Prostate gland (tissue), 2 donors: ENCODE measurements around the gene DCUN1D2. TPM values are rescaled to one million over a fixed set of nuclear protein-coding genes. Genes with fewer than 3 reads are reported as not detected.

ENCODE experiments used
- DNase-seq: peaks from one replicate; pipeline ENCODE4 v3.0.0-alpha.2; 2019; ENCODE audit warnings: low spot score
- H3K27ac ChIP-seq, 2 donors: fragments of 200-600 bp; sonication (generic); 2 replicates each; pipeline ENCODE4 v1.5.1; 2017 to 2019
- H3K27me3 ChIP-seq: fragments of 200-600 bp; sonication (generic); replicated peaks from 2 replicates; pipeline ENCODE4 v1.5.1; 2019; ENCODE audit not compliant: insufficient read depth
- H3K36me3 ChIP-seq, 2 donors: fragments of 200-600 bp; sonication (generic); 1 replicate in 1 of 2; 2 replicates in 1 of 2; pipeline versions ENCODE4 v1.5.1 to v1.8.1; 2017 to 2019
- H3K4me1 ChIP-seq: fragments of 200-600 bp; sonication (generic); replicated peaks from 2 replicates; pipeline ENCODE4 v1.5.1; 2019
- H3K4me3 ChIP-seq, 2 donors: fragments of 200-600 bp; sonication (generic); 2 replicates each; pipeline ENCODE4 v1.5.1; 2017 to 2019
- H3K9me3 ChIP-seq: fragments of 200-600 bp; sonication (generic); 2 replicates; pipeline ENCODE4 v1.5.1; 2017
- CTCF ChIP-seq, 4 experiments: fragments of 200-600 bp in 2 of 4; fragments of 450-650 bp in 2 of 4; sonication (generic) in 2 of 4; IDR thresholded peaks; 1 replicate in 3 of 4; 2 replicates in 1 of 4; pipeline ENCODE4 v1.5.1; 2016 to 2019; ENCODE audit warnings: antibody characterized with exemption in 4 of 4, mild to moderate bottlenecking in 2 of 4, moderate library complexity in 2 of 4
- POLR2A ChIP-seq: fragments of 450-650 bp; IDR thresholded peaks from one replicate; pipeline ENCODE4 v1.6.1; 2016; ENCODE audit warnings: antibody characterized with exemption, mild to moderate bottlenecking
- POLR2AphosphoS5 ChIP-seq: sonication (generic); formaldehyde crosslinking; IDR thresholded peaks from one replicate; pipeline ENCODE4 v1.6.1; 2017; ENCODE audit warnings: antibody characterized with exemption
- WGBS: methylation state at CpG from one replicate; pipeline ENCODE4 v1.1.5; 2018; 5-methylcytosine and 5-hydroxymethylcytosine counted together
- intact Hi-C: fragments of 100-400 bp; cut with DNase I; formaldehyde crosslinking; loops from one replicate; pipeline ENCODE4 v1.14.2; 2022
- total RNA-seq, 2 donors: library from RNA; depleted of rRNA; stranded (reverse); fragments of >200 nt; gene quantifications; one replicate each; pipeline ENCODE4 v1.1.0, GENCODE V29; 2016

Gene DCUN1D2
- total RNA-seq, 2 donors from 2014 or later, result 11.0 to 48.0 TPM

- WGBS, result 82% methylated on average over 26 of the region's 26 CpGs
- Histone ChIP-seq H3K9me3 (no peaks in the 10 kb centered on the region), H3K27me3 (peaks cover 2% of the 10 kb centered on the region), H3K36me3 (no peaks in the 10 kb centered on the region), H3K4me3 (no peak overlapping the region), H3K4me1 (no peaks in the 10 kb centered on the region), H3K27ac (no peak overlapping the region)
- TF ChIP-seq POLR2AphosphoS5, result no peak
- no peak for TF ChIP-seq POLR2A
- no peak for TF ChIP-seq CTCF (IDR thresholded peaks at IDR 0.05)
- no peak for DNase-seq
- intact Hi-C loops, result no loop called here
Measured at GRCh38 chr13:113422807-113423519, 67.5 kb downstream of the DCUN1D2 start.

- DNase-seq, result no peak
- H3K4me1 ChIP-seq, result no peaks in the 10 kb centered on the region
- H3K27me3 ChIP-seq, result peaks cover 2% of the 10 kb centered on the region
- TF ChIP-seq CTCF (IDR thresholded peaks at IDR 0.05) (no peak), POLR2AphosphoS5 (no peak), POLR2A (no peak)
- H3K4me3 ChIP-seq, result no peak overlapping the region
- peak overlapping the region in 1 of 2 donors; percentile 29 for H3K27ac ChIP-seq
- H3K9me3 ChIP-seq, result no peaks in the 10 kb centered on the region
- 52% methylated on average over 15 of the region's 15 CpGs for WGBS
- intact Hi-C loops, result no loop called here
- no peaks in the 10 kb centered on the region for H3K36me3 ChIP-seq
Measured at GRCh38 chr13:113421673-113422270, 68.7 kb downstream of the DCUN1D2 start.

GRCh38 chr13:113420833-113421600, 69.5 kb downstream of the DCUN1D2 start:
- TF ChIP-seq CTCF (IDR thresholded peaks at IDR 0.05) (no peak), POLR2A (no peak), POLR2AphosphoS5 (no peak)
- peak overlapping the region in 1 of 2 donors; percentile 29 for H3K27ac ChIP-seq

GRCh38 chr13:113420232-113420631, 70.3 kb downstream of the DCUN1D2 start:
- 71% methylated on average over 15 of the region's 15 CpGs for WGBS
- no peak for DNase-seq

More at GRCh38 chr13:113420833-113421600, 69.5 kb downstream of the DCUN1D2 start:
- no peak for DNase-seq
- Histone ChIP-seq H3K4me3 (no peak overlapping the region), H3K27me3 (peaks cover 2% of the 10 kb centered on the region), H3K9me3 (no peaks in the 10 kb centered on the region), H3K36me3 (no peaks in the 10 kb centered on the region), H3K4me1 (no peaks in the 10 kb centered on the region)
- intact Hi-C loops, result no loop called here
- WGBS, result 79% methylated on average over 30 of the region's 38 CpGs

More at GRCh38 chr13:113420232-113420631, 70.3 kb downstream of the DCUN1D2 start:
- Histone ChIP-seq H3K27ac (no peak overlapping the region), H3K9me3 (no peaks in the 10 kb centered on the region), H3K4me1 (no peaks in the 10 kb centered on the region), H3K27me3 (peaks cover 2% of the 10 kb centered on the region), H3K4me3 (no peak overlapping the region), H3K36me3 (no peaks in the 10 kb centered on the region)
- TF ChIP-seq POLR2AphosphoS5 (no peak), CTCF (IDR thresholded peaks at IDR 0.05) (no peak), POLR2A (no peak)
- intact Hi-C loops, result no loop called here
